ENCODE results near the gene COBL. TPM values are rescaled to one million over a fixed set of nuclear protein-coding genes. Genes with fewer than 3 reads are reported as not detected.

The COBL gene
- total RNA-seq, 3 donors from 2014 or later (not counting 1 experiment from before 2014, with no cell fraction given) = not detected

DNA sequence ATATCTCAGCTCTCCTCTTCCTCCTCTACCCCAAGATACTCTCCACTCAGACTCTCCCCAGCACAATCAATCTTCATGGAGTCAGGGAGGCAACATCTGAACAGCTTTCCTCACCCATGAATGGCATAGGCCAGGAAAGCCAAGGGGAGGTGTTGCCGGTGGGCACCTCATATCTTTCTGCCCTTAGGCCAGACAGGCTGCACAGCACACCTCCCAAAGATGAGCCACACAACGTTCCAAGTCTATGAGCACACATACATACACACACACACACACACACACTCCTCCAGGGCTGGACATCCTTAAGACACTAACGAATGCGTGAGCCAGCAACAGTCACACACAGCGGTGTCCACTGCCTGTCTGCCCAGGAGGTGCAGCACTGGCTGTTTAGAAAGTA is 17.7 kb downstream of the COBL start:
- 92% methylated on average over 5 of the region's 5 CpGs for WGBS (ENCODE audit: insufficient coverage)
- H3K27ac Mint-ChIP-seq = no peak overlapping the region
- no peaks in the 10 kb centered on the region for H3K4me1 Mint-ChIP-seq
- Histone ChIP-seq H3K27ac (ENCODE audit: low read length) (no peak overlapping the region), H3K4me3 (ENCODE audit: low read length) (no peak overlapping the region), H3K36me3 (ENCODE audit: control insufficient read depth, insufficient read depth, low read length) (no peaks in the 10 kb centered on the region), H3K27me3 (ENCODE audit: control insufficient read depth, insufficient read depth, low read length) (no peaks in the 10 kb centered on the region), H3K4me1 (ENCODE audit: control insufficient read depth, insufficient read depth, low read length) (no peaks in the 10 kb centered on the region), H3K9me3 (ENCODE audit: control insufficient read depth, insufficient read depth, low read length) (no peaks in the 10 kb centered on the region)
- H3K4me3 Mint-ChIP-seq = no peak overlapping the region
- DNase-seq = no peak
- H3K9me3 Mint-ChIP-seq = no peaks in the 10 kb centered on the region
- TF ChIP-seq, protein P1, sequence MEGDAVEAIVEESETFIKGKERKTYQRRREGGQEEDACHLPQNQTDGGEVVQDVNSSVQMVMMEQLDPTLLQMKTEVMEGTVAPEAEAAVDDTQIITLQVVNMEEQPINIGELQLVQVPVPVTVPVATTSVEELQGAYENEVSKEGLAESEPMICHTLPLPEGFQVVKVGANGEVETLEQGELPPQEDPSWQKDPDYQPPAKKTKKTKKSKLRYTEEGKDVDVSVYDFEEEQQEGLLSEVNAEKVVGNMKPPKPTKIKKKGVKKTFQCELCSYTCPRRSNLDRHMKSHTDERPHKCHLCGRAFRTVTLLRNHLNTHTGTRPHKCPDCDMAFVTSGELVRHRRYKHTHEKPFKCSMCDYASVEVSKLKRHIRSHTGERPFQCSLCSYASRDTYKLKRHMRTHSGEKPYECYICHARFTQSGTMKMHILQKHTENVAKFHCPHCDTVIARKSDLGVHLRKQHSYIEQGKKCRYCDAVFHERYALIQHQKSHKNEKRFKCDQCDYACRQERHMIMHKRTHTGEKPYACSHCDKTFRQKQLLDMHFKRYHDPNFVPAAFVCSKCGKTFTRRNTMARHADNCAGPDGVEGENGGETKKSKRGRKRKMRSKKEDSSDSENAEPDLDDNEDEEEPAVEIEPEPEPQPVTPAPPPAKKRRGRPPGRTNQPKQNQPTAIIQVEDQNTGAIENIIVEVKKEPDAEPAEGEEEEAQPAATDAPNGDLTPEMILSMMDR (IDR thresholded peaks at IDR 0.05) = no peak
- intact Hi-C loops (cut with micrococcal nuclease) = no loop called here
- H3K27me3 Mint-ChIP-seq (ENCODE audit: low read depth in 2 of 2) = no peaks in the 10 kb centered on the region
- no peaks in the 10 kb centered on the region for H3K36me3 Mint-ChIP-seq
- no peak for ATAC-seq

DNA sequence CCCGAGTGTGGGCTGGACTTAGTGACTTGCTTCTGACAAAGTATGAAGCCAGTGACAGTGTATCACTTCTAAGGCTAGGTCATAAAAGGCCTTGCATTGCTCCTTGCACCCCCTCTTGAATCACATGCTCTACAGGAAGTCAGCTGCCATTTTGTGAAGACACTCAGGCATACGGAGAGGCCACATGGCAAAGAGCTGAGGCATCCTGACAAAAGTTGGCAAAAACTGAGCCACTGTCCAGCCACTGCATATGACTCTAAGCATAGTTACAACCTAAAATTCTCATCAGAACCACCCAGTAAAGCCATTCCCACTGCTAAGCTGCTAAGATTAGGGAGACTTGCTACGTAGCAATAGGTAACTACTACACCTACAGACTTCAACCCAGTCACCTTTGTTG is 18.6 kb downstream of the COBL start:
- Histone ChIP-seq H3K4me1 (ENCODE audit: control insufficient read depth, insufficient read depth, low read length) (no peaks in the 10 kb centered on the region), H3K36me3 (ENCODE audit: control insufficient read depth, insufficient read depth, low read length) (no peaks in the 10 kb centered on the region), H3K9me3 (ENCODE audit: control insufficient read depth, insufficient read depth, low read length) (no peaks in the 10 kb centered on the region), H3K27ac (ENCODE audit: low read length) (no peak overlapping the region), H3K27me3 (ENCODE audit: control insufficient read depth, insufficient read depth, low read length) (no peaks in the 10 kb centered on the region), H3K4me3 (ENCODE audit: low read length) (no peak overlapping the region)
- DNase-seq (no peak), ATAC-seq (no peak)
- H3K4me3 Mint-ChIP-seq = no peak overlapping the region
- no peak overlapping the region for H3K27ac Mint-ChIP-seq
- TF ChIP-seq, protein P1 (IDR thresholded peaks at IDR 0.05) = no peak
- intact Hi-C loops (cut with micrococcal nuclease) = no loop called here
- H3K4me1 Mint-ChIP-seq = no peaks in the 10 kb centered on the region
- no peaks in the 10 kb centered on the region for H3K27me3 Mint-ChIP-seq (ENCODE audit: low read depth in 2 of 2)
- 86% methylated on average over 3 of the region's 3 CpGs for WGBS (ENCODE audit: insufficient coverage)
- no peaks in the 10 kb centered on the region for H3K36me3 Mint-ChIP-seq
- no peaks in the 10 kb centered on the region for H3K9me3 Mint-ChIP-seq

DNA sequence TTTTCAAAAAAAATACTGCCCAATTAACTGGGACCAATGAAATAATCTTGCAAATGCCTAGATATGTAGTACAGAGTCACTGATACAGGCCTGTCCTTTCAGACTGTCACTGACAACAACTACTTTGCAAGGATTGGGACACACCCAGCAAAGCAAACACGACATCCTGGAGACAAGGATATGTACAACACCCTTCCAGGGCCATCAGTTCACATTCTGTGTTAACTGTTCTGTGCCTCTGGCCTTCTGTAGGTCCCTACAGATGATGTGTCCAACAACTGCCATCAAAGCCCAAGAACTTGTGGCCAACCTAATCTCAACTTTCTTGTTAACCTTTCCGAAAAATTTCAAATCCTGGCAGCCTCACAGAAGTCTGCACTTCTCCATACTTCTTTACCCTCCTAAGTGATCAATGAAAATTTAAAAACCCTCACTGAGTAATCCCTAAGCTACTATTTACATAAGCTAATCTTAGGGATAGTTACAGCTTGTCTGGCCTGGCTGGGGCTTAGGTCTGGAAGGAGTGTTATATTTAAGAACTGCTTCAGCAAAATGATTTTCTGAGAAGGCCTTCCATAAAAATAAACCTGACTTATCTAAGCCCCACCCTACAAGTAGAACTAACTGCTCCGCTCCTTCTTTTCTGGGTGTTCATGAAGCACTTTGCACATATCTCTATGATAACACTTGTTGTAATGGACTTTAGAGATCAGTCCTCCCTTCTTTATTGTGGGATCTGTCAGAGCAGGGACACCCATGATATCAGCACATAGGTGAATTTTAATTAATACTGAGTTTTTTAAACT is 21.0 kb downstream of the COBL start:
- Mint-ChIP-seq H3K27me3 (ENCODE audit: low read depth in 2 of 2) (peaks cover 3 to 4% of the 10 kb centered on the region in 2 donors), H3K36me3 (no peaks in the 10 kb centered on the region), H3K9me3 (no peaks in the 10 kb centered on the region), H3K4me1 (no peaks in the 10 kb centered on the region), H3K27ac (no peak overlapping the region), H3K4me3 (no peak overlapping the region)
- TF ChIP-seq, protein P1 (IDR thresholded peaks at IDR 0.05) = no peak
- DNase-seq (no peak), ATAC-seq (no peak)
- H3K27ac ChIP-seq (ENCODE audit: low read length) = no peak overlapping the region
- no peaks in the 10 kb centered on the region for H3K9me3 ChIP-seq (ENCODE audit: control insufficient read depth, insufficient read depth, low read length)
- 83% methylated on average over 3 of the region's 3 CpGs for WGBS (ENCODE audit: insufficient coverage)
- no peak overlapping the region for H3K4me3 ChIP-seq (ENCODE audit: low read length)
- H3K36me3 ChIP-seq (ENCODE audit: control insufficient read depth, insufficient read depth, low read length) = no peaks in the 10 kb centered on the region
- intact Hi-C loops (cut with micrococcal nuclease) = no loop called here
- H3K27me3 ChIP-seq (ENCODE audit: control insufficient read depth, insufficient read depth, low read length) = no peaks in the 10 kb centered on the region
- H3K4me1 ChIP-seq (ENCODE audit: control insufficient read depth, insufficient read depth, low read length) = no peaks in the 10 kb centered on the region

- H3K9me3 ChIP-seq (ENCODE audit: control insufficient read depth, insufficient read depth, low read length) = no peaks in the 10 kb centered on the region
- no peaks in the 10 kb centered on the region for H3K36me3 ChIP-seq (ENCODE audit: control insufficient read depth, insufficient read depth, low read length)
- Mint-ChIP-seq H3K9me3 (no peaks in the 10 kb centered on the region), H3K4me1 (no peaks in the 10 kb centered on the region), H3K27me3 (ENCODE audit: low read depth in 2 of 2) (peaks cover 7 to 11% of the 10 kb centered on the region in 2 donors), H3K27ac (no peak overlapping the region), H3K4me3 (no peak overlapping the region), H3K36me3 (no peaks in the 10 kb centered on the region)
- no peaks in the 10 kb centered on the region for H3K4me1 ChIP-seq (ENCODE audit: control insufficient read depth, insufficient read depth, low read length)
- no peaks in the 10 kb centered on the region for H3K27me3 ChIP-seq (ENCODE audit: control insufficient read depth, insufficient read depth, low read length)
- TF ChIP-seq, protein P1 (IDR thresholded peaks at IDR 0.05) = no peak
- 71% methylated on average over 4 of the region's 4 CpGs for WGBS (ENCODE audit: insufficient coverage)
- no peak overlapping the region for H3K4me3 ChIP-seq (ENCODE audit: low read length)
- no peak overlapping the region for H3K27ac ChIP-seq (ENCODE audit: low read length)
- peak in 1 of 3 donors; percentile 18 for ATAC-seq
- DNase-seq = no peak
- intact Hi-C loops (cut with micrococcal nuclease) = no loop called here
These were observed 24.0 kb downstream of the COBL start for GRCh38 chr7:51292596-51292995.

Data from natural killer cell (primary cell).